T-cell (primary cell): ENCODE data around the gene ZNF385A. TPM values are rescaled to one million over a fixed set of nuclear protein-coding genes. Genes with fewer than 3 reads are reported as not detected.

ENCODE experiments used
- ATAC-seq, 4 experiments: fragments of 200-7000 bp in 3 of 4; fragments of 150-1000 bp in 1 of 4; cut with Tn5 transposase; replicated peaks in 1 of 4; 1 replicate in 3 of 4; 2 replicates in 1 of 4; pipeline ENCODE4 v1.10.0; 2021; ENCODE audit warnings: moderate library complexity in 3 of 4, mild to moderate bottlenecking in 2 of 4, moderate number of reproducible peaks in 1 of 4
- CTCF ChIA-PET, 2 donors: fragments of 300-600 bp; sonication (Branson Sonifier 250); formaldehyde crosslinking; loops; one replicate each; lab custom pipeline; 2022; ENCODE audit warnings: antibody characterized with exemption in 2 of 2; lab: Charles Lee
- POLR2A ChIA-PET, 2 donors: fragments of 300-600 bp; sonication (Branson Sonifier 250); formaldehyde crosslinking; loops; one replicate each; lab custom pipeline; 2022; ENCODE audit warnings: antibody characterized with exemption in 2 of 2; lab: Charles Lee
- DNase-seq, 35 experiments: peaks; one replicate each; pipeline versions ENCODE4 v3.0.0 to v3.0.0-alpha.2; 2013 to 2023
- H3K27ac ChIP-seq: one replicate; pipeline ENCODE4 v1.5.1; 2013; ENCODE audit warnings: low read length
- H3K27me3 ChIP-seq, 2 experiments: replicated peaks in 1 of 2; 1 replicate in 1 of 2; 2 replicates in 1 of 2; pipeline versions ENCODE4 v1.6.1 to v1.7.0; 2013; ENCODE audit warnings: low read length in 1 of 2, mixed read lengths in 1 of 2; ENCODE audit not compliant: control insufficient read depth in 2 of 2, insufficient read depth in 2 of 2; ENCODE audit errors: extremely low read depth in 1 of 2
- H3K36me3 ChIP-seq, 2 donors: 1 replicate in 1 of 2; 2 replicates in 1 of 2; pipeline versions ENCODE4 v1.6.1 to v1.7.0; 2013; ENCODE audit warnings: low read length in 1 of 2; ENCODE audit not compliant: control insufficient read depth in 2 of 2, insufficient read depth in 1 of 2; ENCODE audit errors: extremely low read depth in 1 of 2
- H3K4me1 ChIP-seq, 2 experiments: 1 replicate in 1 of 2; 2 replicates in 1 of 2; pipeline versions ENCODE4 v1.6.1 to v1.7.0; 2013; ENCODE audit warnings: low read length in 2 of 2, mixed read lengths in 1 of 2; ENCODE audit not compliant: insufficient read depth in 2 of 2, control insufficient read depth in 1 of 2; ENCODE audit errors: extremely low read depth in 1 of 2
- H3K4me3 ChIP-seq, 2 donors: 1 replicate in 1 of 2; 2 replicates in 1 of 2; pipeline versions ENCODE4 v1.5.1 to v1.7.0; 2013; ENCODE audit warnings: mild to moderate bottlenecking in 2 of 2, low read length in 1 of 2, moderate library complexity in 1 of 2; ENCODE audit not compliant: control insufficient read depth in 1 of 2; ENCODE audit errors: extremely low read depth in 1 of 2
- H3K9me3 ChIP-seq: 2 replicates; pipeline ENCODE4 v1.7.0; 2013
- H3K27ac Mint-ChIP-seq, 2 donors: one replicate each; pipeline ENCODE4 v1.8.0; 2020 to 2021; ENCODE audit warnings: mild to moderate bottlenecking in 2 of 2, mixed read lengths in 2 of 2
- H3K27me3 Mint-ChIP-seq, 2 donors: one replicate each; pipeline ENCODE4 v1.8.0; 2021 to 2022; ENCODE audit warnings: mixed read lengths in 2 of 2
- H3K36me3 Mint-ChIP-seq: one replicate; pipeline ENCODE4 v1.8.0; 2021; ENCODE audit warnings: mixed read lengths
- H3K4me1 Mint-ChIP-seq, 3 donors: one replicate each; pipeline ENCODE4 v1.8.0; 2020 to 2022; ENCODE audit warnings: mixed read lengths in 3 of 3, mild to moderate bottlenecking in 1 of 3
- H3K4me3 Mint-ChIP-seq, 3 donors: one replicate each; pipeline ENCODE4 v1.8.0; 2020 to 2022; ENCODE audit warnings: mild to moderate bottlenecking in 3 of 3, mixed read lengths in 3 of 3, moderate library complexity in 3 of 3
- H3K9me3 Mint-ChIP-seq, 3 donors: one replicate each; pipeline ENCODE4 v1.8.0; 2020 to 2022; ENCODE audit warnings: mixed read lengths in 3 of 3
- WGBS: methylation state at CpG from one replicate; pipeline ENCODE4 v1.1.5; 2013; ENCODE audit warnings: missing lambda C conversion rate; ENCODE audit not compliant: insufficient coverage; 5-methylcytosine and 5-hydroxymethylcytosine counted together
- total RNA-seq, 35 experiments: library from RNA in 6 of 35; stranded (reverse) in 6 of 35; fragments of 120-200 nt in 1 of 35; gene quantifications; one replicate each; pipeline versions ENCODE4 v1.2.1 to v1.2.4 and lab custom pipeline; 2013 to 2026

Gene ZNF385A
- total RNA-seq, 5 donors from 2014 or later (not counting 1 experiment from before 2014, with no cell fraction given), result 0.90 to 2.7 (median 1.2) TPM

GRCh38 chr12:54412786-54413185 lies 28.3 kb upstream of the ZNF385A start:
- Mint-ChIP-seq H3K27ac (peak overlapping the region; percentile 96 to 97), H3K27me3 (no peaks in the 10 kb centered on the region), H3K4me1 (peaks cover 78 to 82% (median 81%) of the 10 kb centered on the region in 3 donors), H3K9me3 (no peaks in the 10 kb centered on the region), H3K36me3 (peaks cover 20% of the 10 kb centered on the region), H3K4me3 (peak overlapping the region; percentile 75 to 81 (median 76))
- Histone ChIP-seq H3K9me3 (no peaks in the 10 kb centered on the region), H3K27ac (peak overlapping the region; percentile 97), H3K36me3 (peaks cover 4 to 36% of the 10 kb centered on the region in 2 donors), H3K4me1 (peaks cover 43 to 93% of the 10 kb centered on the region in 2 experiments), H3K27me3 (no peaks in the 10 kb centered on the region), H3K4me3 (peak overlapping the region; percentile 47 to 79)
- ATAC-seq, result peak; percentile 13 to 41 (median 16)
- CTCF ChIA-PET, result interaction anchor here (0.6 to 3.5 kb wide), 5 partner anchors 13 to 1724 kb away, joined by 3 to 41 read pairs (median 7); partner anchors contain the start of gene COPZ1 (in 1 of the 2)
- WGBS, result 63% methylated on average over 2 of the region's 3 CpGs
- POLR2A ChIA-PET, result interaction anchor here (0.5 to 0.9 kb wide), 6 partner anchors 9 to 424 kb away, joined by 3 to 4 read pairs (median 3); no protein-coding TSS in a partner anchor
- DNase-seq, result peak in 2 of 35 experiments; percentile 30 to 47

- Mint-ChIP-seq H3K4me3 (peak overlapping the region; percentile 75 to 81 (median 76)), H3K4me1 (peaks cover 76 to 82% (median 81%) of the 10 kb centered on the region in 3 donors), H3K9me3 (no peaks in the 10 kb centered on the region), H3K27me3 (no peaks in the 10 kb centered on the region), H3K27ac (peak overlapping the region; percentile 96 to 97), H3K36me3 (peaks cover 23% of the 10 kb centered on the region)
- no peaks in the 10 kb centered on the region for H3K9me3 ChIP-seq
- peak overlapping the region; percentile 97 for H3K27ac ChIP-seq
- POLR2A ChIA-PET, result interaction anchor here in 1 of 2 donors (0.9 kb wide), 1 partner anchor 8 kb away, joined by 3 read pairs; no protein-coding TSS in a partner anchor
- DNase-seq, result no peak
- peak overlapping the region; percentile 47 to 79 for H3K4me3 ChIP-seq
- H3K4me1 ChIP-seq, result peaks cover 43 to 89% of the 10 kb centered on the region in 2 experiments
- WGBS, result 20% methylated on average over 1 of the region's 4 CpGs
- CTCF ChIA-PET, result interaction anchor here (0.8 to 3.5 kb wide), 3 partner anchors 13 to 27 kb away, joined by 3 to 41 read pairs (median 14); no protein-coding TSS in a partner anchor
- H3K36me3 ChIP-seq, result peaks cover 7 to 41% of the 10 kb centered on the region in 2 donors
- no peaks in the 10 kb centered on the region for H3K27me3 ChIP-seq
- ATAC-seq, result no peak
These were observed 27.8 kb upstream of the ZNF385A start for GRCh38 chr12:54412348-54412747.

GRCh38 chr12:54411391-54412241 lies 27.1 kb upstream of the ZNF385A start:
- H3K4me3 ChIP-seq, result peak overlapping the region; percentile 47 to 79
- CTCF ChIA-PET, result interaction anchor here (0.6 to 3.5 kb wide), 9 partner anchors 10 to 1711 kb away, joined by 3 to 41 read pairs (median 4); partner anchors contain the start of gene COPZ1 (in 1 of the 2)
- peak overlapping the region; percentile 75 to 81 (median 76) for H3K4me3 Mint-ChIP-seq

DNA sequence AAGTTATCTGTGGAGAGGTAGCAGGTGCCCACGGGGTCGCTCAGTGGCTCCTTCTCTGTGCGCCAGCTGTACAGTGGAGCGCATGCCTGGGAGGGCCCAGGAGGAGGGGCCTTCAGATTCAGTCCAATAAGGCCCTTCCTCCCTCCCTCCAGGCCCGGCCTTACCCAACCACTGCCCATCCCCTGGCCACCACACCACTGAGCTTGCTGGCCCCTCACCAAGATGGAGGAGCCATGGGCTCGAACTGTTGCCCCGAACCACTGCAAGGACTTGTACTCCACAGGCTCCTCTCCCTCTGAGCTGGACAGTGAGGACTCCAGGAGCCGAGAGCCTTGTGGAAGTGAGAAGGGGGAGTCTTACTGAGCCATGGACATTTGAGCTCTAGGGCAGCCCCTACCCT lies 24.7 kb upstream of the ZNF385A start:
- Mint-ChIP-seq H3K9me3 (no peaks in the 10 kb centered on the region), H3K4me3 (no peak overlapping the region), H3K4me1 (peaks cover 73 to 83% (median 82%) of the 10 kb centered on the region in 3 donors), H3K36me3 (peaks cover 47% of the 10 kb centered on the region), H3K27me3 (no peaks in the 10 kb centered on the region), H3K27ac (peak overlapping the region; percentile 40 to 96)
- ATAC-seq (no peak), DNase-seq (no peak)
- ChIA-PET POLR2A (interaction anchor here in 1 of 2 donors (0.6 kb wide), 1 partner anchor 16 kb away, joined by 4 read pairs; no protein-coding TSS in a partner anchor), CTCF (interaction anchor here in 1 of 2 donors (0.9 to 1.5 kb wide), 2 partner anchors 10 to 27 kb away, joined by 3 to 4 read pairs; no protein-coding TSS in a partner anchor)
- 100% methylated on average over 1 of the region's 8 CpGs for WGBS
- Histone ChIP-seq H3K9me3 (no peaks in the 10 kb centered on the region), H3K36me3 (peaks cover 9 to 72% of the 10 kb centered on the region in 2 donors), H3K27me3 (no peaks in the 10 kb centered on the region), H3K27ac (no peak overlapping the region), H3K4me1 (peaks cover 26 to 74% of the 10 kb centered on the region in 2 experiments), H3K4me3 (no peak overlapping the region)

More at GRCh38 chr12:54411391-54412241, 27.1 kb upstream of the ZNF385A start:
- H3K27me3 ChIP-seq, result no peaks in the 10 kb centered on the region
- peaks cover 30% of the 10 kb centered on the region for H3K36me3 Mint-ChIP-seq
- no peaks in the 10 kb centered on the region for H3K9me3 ChIP-seq
- DNase-seq (peak in 31 of 35 experiments; percentile 27 to 70 (median 52)), ATAC-seq (peak; percentile 19 to 45 (median 42))
- H3K9me3 Mint-ChIP-seq, result no peaks in the 10 kb centered on the region
- H3K4me1 ChIP-seq, result peaks cover 39 to 81% of the 10 kb centered on the region in 2 experiments
- H3K27me3 Mint-ChIP-seq, result no peaks in the 10 kb centered on the region
- H3K4me1 Mint-ChIP-seq, result peaks cover 77 to 82% (median 82%) of the 10 kb centered on the region in 3 donors
- H3K27ac ChIP-seq, result peak overlapping the region; percentile 97
- 49% methylated on average over 5 of the region's 10 CpGs for WGBS
- POLR2A ChIA-PET, result interaction anchor here in 1 of 2 donors (0.5 kb wide), 1 partner anchor 63 kb away, joined by 4 read pairs; no protein-coding TSS in a partner anchor
- H3K36me3 ChIP-seq, result peaks cover 9 to 48% of the 10 kb centered on the region in 2 donors
- peak overlapping the region; percentile 96 to 97 for H3K27ac Mint-ChIP-seq

- DNase-seq (no peak), ATAC-seq (no peak)
- no peaks in the 10 kb centered on the region for H3K27me3 Mint-ChIP-seq
- H3K36me3 Mint-ChIP-seq, result peaks cover 56% of the 10 kb centered on the region
- POLR2A ChIA-PET, result no interaction called here
- peaks cover 11 to 60% of the 10 kb centered on the region in 2 experiments for H3K4me1 ChIP-seq
- H3K4me1 Mint-ChIP-seq, result peaks cover 55 to 67% (median 64%) of the 10 kb centered on the region in 3 donors
- no peaks in the 10 kb centered on the region for H3K9me3 Mint-ChIP-seq
- 89% methylated on average over 2 of the region's 5 CpGs for WGBS
- CTCF ChIA-PET, result no interaction called here
- no peak overlapping the region for H3K4me3 Mint-ChIP-seq
- H3K27ac Mint-ChIP-seq, result peak overlapping the region; percentile 78 to 84
- H3K9me3 ChIP-seq, result no peaks in the 10 kb centered on the region
- H3K27me3 ChIP-seq, result no peaks in the 10 kb centered on the region
- peaks cover 12 to 91% of the 10 kb centered on the region in 2 donors for H3K36me3 ChIP-seq
- no peak overlapping the region for H3K4me3 ChIP-seq
- no peak overlapping the region for H3K27ac ChIP-seq
These were observed 22.8 kb upstream of the ZNF385A start for GRCh38 chr12:54407183-54407905.
